ENCODE data around the gene EGFL6. TPM values are rescaled to one million over a fixed set of nuclear protein-coding genes. Genes with fewer than 3 reads are reported as not detected.
"Not testable (repeated sequence)": the region's sequence is repeated elsewhere in the genome, so short reads cannot be mapped to it uniquely, and the experiment has no call there.

The EGFL6 gene
- total and polyA plus RNA-seq, 5 experiments from 2014 or later = not detected

GRCh38 chrX:13646154-13646549 lies 76.8 kb downstream of the EGFL6 start:
- ATAC-seq (no peak), DNase-seq (peak in 3 of 10 donors; percentile 11 to 23 (median 13))
- POLR2A ChIA-PET = no interaction called here
- Mint-ChIP-seq H3K4me3 (no peak overlapping the region), H3K36me3 (no peaks in the 10 kb centered on the region), H3K4me1 (peaks cover 0 to 5% (median 1%) of the 10 kb centered on the region in 4 donors), H3K27ac (peak overlapping the region in 4 of 10 donors; percentile 9 to 84 (median 31)), H3K27me3 (no peaks in the 10 kb centered on the region), H3K9me3 (no peaks in the 10 kb centered on the region)

- POLR2A ChIA-PET = no interaction called here
- Mint-ChIP-seq H3K27ac (peak overlapping the region in 7 of 10 donors; percentile 28 to 91 (median 66)), H3K4me1 (peaks cover 0 to 10% (median 4%) of the 10 kb centered on the region in 4 donors), H3K4me3 (peak overlapping the region in 6 of 10 donors; percentile 16 to 45 (median 31)), H3K27me3 (no peaks in the 10 kb centered on the region), H3K36me3 (no peaks in the 10 kb centered on the region), H3K9me3 (no peaks in the 10 kb centered on the region)
- DNase-seq = peak in 6 of 10 donors; percentile 6 to 67 (median 8)
- ATAC-seq = peak; percentile 33 to 66
These were observed 78.4 kb downstream of the EGFL6 start for GRCh38 chrX:13647709-13648212.

GRCh38 chrX:13648336-13648735 lies 78.9 kb downstream of the EGFL6 start:
- DNase-seq, H3K27ac Mint-ChIP-seq, H3K36me3 Mint-ChIP-seq, POLR2A ChIA-PET, ATAC-seq, H3K9me3 Mint-ChIP-seq, H3K4me3 Mint-ChIP-seq, H3K27me3 Mint-ChIP-seq: not testable (repeated sequence)
- peaks cover 0 to 10% (median 4%) of the 10 kb centered on the region in 4 donors for H3K4me1 Mint-ChIP-seq

GRCh38 chrX:13649838-13650237 lies 80.4 kb downstream of the EGFL6 start:
- H3K4me1 Mint-ChIP-seq = peaks cover 0 to 16% (median 9%) of the 10 kb centered on the region in 4 donors
- ATAC-seq (no peak), DNase-seq (no peak)
- H3K4me3 Mint-ChIP-seq = no peak overlapping the region
- no peaks in the 10 kb centered on the region for H3K27me3 Mint-ChIP-seq
- H3K9me3 Mint-ChIP-seq = no peaks in the 10 kb centered on the region
- POLR2A ChIA-PET = no interaction called here
- no peak overlapping the region for H3K27ac Mint-ChIP-seq
- H3K36me3 Mint-ChIP-seq = no peaks in the 10 kb centered on the region

GRCh38 chrX:13650318-13650717 lies 80.9 kb downstream of the EGFL6 start:
- peak overlapping the region in 1 of 10 donors; percentile 40 for H3K27ac Mint-ChIP-seq
- H3K4me3 Mint-ChIP-seq = no peak overlapping the region
- H3K4me1 Mint-ChIP-seq = peaks cover 0 to 20% (median 14%) of the 10 kb centered on the region in 4 donors

GRCh38 chrX:13651150-13651549 lies 81.7 kb downstream of the EGFL6 start:
- H3K27me3 Mint-ChIP-seq = no peaks in the 10 kb centered on the region
- ATAC-seq (no peak), DNase-seq (no peak)
- POLR2A ChIA-PET = no interaction called here
- H3K4me1 Mint-ChIP-seq = peaks cover 0 to 20% (median 15%) of the 10 kb centered on the region in 4 donors
- peak overlapping the region in 6 of 10 donors; percentile 15 to 99 (median 56) for H3K27ac Mint-ChIP-seq
- peak overlapping the region in 2 of 10 donors; percentile 1 to 10 for H3K4me3 Mint-ChIP-seq
- peaks cover 0 to 4% (median 0%) of the 10 kb centered on the region in 3 donors for H3K36me3 Mint-ChIP-seq
- no peaks in the 10 kb centered on the region for H3K9me3 Mint-ChIP-seq

More at GRCh38 chrX:13650318-13650717, 80.9 kb downstream of the EGFL6 start:
- POLR2A ChIA-PET = no interaction called here
- peaks cover 0 to 3% (median 0%) of the 10 kb centered on the region in 3 donors for H3K36me3 Mint-ChIP-seq
- DNase-seq = no peak
- H3K9me3 Mint-ChIP-seq = no peaks in the 10 kb centered on the region
- H3K27me3 Mint-ChIP-seq = no peaks in the 10 kb centered on the region
- no peak for ATAC-seq

- POLR2A ChIA-PET = interaction anchor here (1.5 to 2.0 kb wide), 4 partner anchors 36 to 377 kb away, joined by 6 to 19 read pairs (median 8); partner anchors contain the start of genes GEMIN8, OFD1, RAB9A and TRAPPC2
These were observed 82.9 kb downstream of the EGFL6 start for GRCh38 chrX:13652287-13652793.

GRCh38 chrX:13652850-13653693 lies 83.7 kb downstream of the EGFL6 start, which contains the start of gene TCEANC:
Gene TCEANC (plus strand): TSS chrX:13653141. CDS start chrX:13662509, 9,368 bp downstream.
- DNase-seq (peak; percentile 83 to 96 (median 91)), ATAC-seq (peak; percentile 95 to 96)
- Mint-ChIP-seq H3K4me3 (peak within 1 kb of the TSS; percentile 85 to 98 (median 92)), H3K36me3 (peaks cover 0 to 17% (median 0%) of the 10 kb centered on the region in 3 donors), H3K4me1 (peaks cover 1 to 20% (median 16%) of the 10 kb centered on the region in 4 donors), H3K9me3 (no peaks in the 10 kb centered on the region), H3K27me3 (no peaks in the 10 kb centered on the region), H3K27ac (peak within 1 kb of the TSS; percentile 92 to 99 (median 98))
- POLR2A ChIA-PET = interaction anchor here (0.6 to 2.0 kb wide), 6 partner anchors 33 to 566 kb away, joined by 3 to 19 read pairs (median 7); partner anchors contain the start of genes GEMIN8, OFD1, RAB9A and TRAPPC2

More at GRCh38 chrX:13652287-13652793, 82.9 kb downstream of the EGFL6 start:
- Mint-ChIP-seq H3K4me1 (peaks cover 0 to 21% (median 16%) of the 10 kb centered on the region in 4 donors), H3K27me3 (no peaks in the 10 kb centered on the region), H3K4me3 (peak overlapping the region; percentile 85 to 98 (median 92)), H3K27ac (peak overlapping the region in 9 of 10 donors; percentile 93 to 99 (median 99)), H3K36me3 (peaks cover 0 to 12% (median 0%) of the 10 kb centered on the region in 3 donors), H3K9me3 (no peaks in the 10 kb centered on the region)
- DNase-seq = no peak
- ATAC-seq = no peak

GRCh38 chrX:13654116-13654515 lies 84.7 kb downstream of the EGFL6 start:
- ATAC-seq (no peak), DNase-seq (no peak)
- H3K27me3 Mint-ChIP-seq = no peaks in the 10 kb centered on the region
- peaks cover 3 to 27% (median 21%) of the 10 kb centered on the region in 4 donors for H3K4me1 Mint-ChIP-seq
- H3K36me3 Mint-ChIP-seq = peaks cover 0 to 18% (median 0%) of the 10 kb centered on the region in 3 donors
- H3K9me3 Mint-ChIP-seq = no peaks in the 10 kb centered on the region
- H3K4me3 Mint-ChIP-seq = peak overlapping the region in 4 of 10 donors; percentile 32 to 90 (median 63)
- POLR2A ChIA-PET = interaction anchor here (0.6 to 2.0 kb wide), 5 partner anchors 32 to 567 kb away, joined by 3 to 19 read pairs (median 8); partner anchors contain the start of genes GEMIN8, OFD1, RAB9A and TRAPPC2
- peak overlapping the region in 7 of 10 donors; percentile 41 to 99 (median 97) for H3K27ac Mint-ChIP-seq

GRCh38 chrX:13655674-13656073 lies 86.3 kb downstream of the EGFL6 start:
- peak overlapping the region in 3 of 10 donors; percentile 19 to 93 (median 24) for H3K27ac Mint-ChIP-seq
- ATAC-seq (no peak), DNase-seq (no peak)
- no peaks in the 10 kb centered on the region for H3K9me3 Mint-ChIP-seq
- H3K27me3 Mint-ChIP-seq = no peaks in the 10 kb centered on the region
- peaks cover 3 to 28% (median 21%) of the 10 kb centered on the region in 4 donors for H3K4me1 Mint-ChIP-seq
- peaks cover 0 to 29% (median 2%) of the 10 kb centered on the region in 3 donors for H3K36me3 Mint-ChIP-seq
- POLR2A ChIA-PET = interaction anchor here (0.9 kb wide), 1 partner anchor 33 kb away, joined by 3 read pairs; the partner anchor contains the start of gene RAB9A
- H3K4me3 Mint-ChIP-seq = no peak overlapping the region

GRCh38 chrX:13658602-13659001 lies 89.2 kb downstream of the EGFL6 start:
- Mint-ChIP-seq H3K36me3 (peaks cover 2 to 56% (median 5%) of the 10 kb centered on the region in 3 donors), H3K27me3 (no peaks in the 10 kb centered on the region), H3K9me3 (no peaks in the 10 kb centered on the region), H3K4me3 (peak overlapping the region in 1 of 10 donors; percentile 15), H3K4me1 (peaks cover 3 to 22% (median 19%) of the 10 kb centered on the region in 4 donors), H3K27ac (peak overlapping the region; percentile 22 to 84 (median 66))
- ATAC-seq (peak in 1 of 2 donors; percentile 54), DNase-seq (peak in 5 of 10 donors; percentile 3 to 69 (median 64))
- POLR2A ChIA-PET = no interaction called here

- H3K27ac Mint-ChIP-seq = peak overlapping the region in 9 of 10 donors; percentile 5 to 84 (median 63)
- peak overlapping the region in 1 of 10 donors; percentile 15 for H3K4me3 Mint-ChIP-seq
- H3K4me1 Mint-ChIP-seq = peaks cover 3 to 22% (median 19%) of the 10 kb centered on the region in 4 donors
- H3K27me3 Mint-ChIP-seq = no peaks in the 10 kb centered on the region
- no peak for DNase-seq
- ATAC-seq = no peak
- POLR2A ChIA-PET = no interaction called here
- H3K9me3 Mint-ChIP-seq = no peaks in the 10 kb centered on the region
- peaks cover 2 to 60% (median 5%) of the 10 kb centered on the region in 3 donors for H3K36me3 Mint-ChIP-seq
These were observed 89.7 kb downstream of the EGFL6 start for GRCh38 chrX:13659063-13659462.
